Transverse colon (tissue), 4 donors: ENCODE results near the gene CP. TPM values are rescaled to one million over a fixed set of nuclear protein-coding genes. Genes with fewer than 3 reads are reported as not detected.

Experiments used
- DNase-seq: peaks from one replicate; pipeline ENCODE4 v3.0.0-alpha.2; 2019
- H3K27ac ChIP-seq, 4 donors: fragments of 200-600 bp; sonication (generic); 2 replicates each; pipeline ENCODE4 v1.5.1; 2016 to 2018; ENCODE audit warnings: inconsistent platforms in 4 of 4
- H3K27me3 ChIP-seq: fragments of 200-600 bp; sonication (generic); 2 replicates; pipeline ENCODE4 v1.5.1; 2017; ENCODE audit warnings: inconsistent platforms
- H3K36me3 ChIP-seq, 4 donors: fragments of 200-600 bp; sonication (generic); 2 replicates each; pipeline ENCODE4 v1.5.1; 2017 to 2019; ENCODE audit warnings: inconsistent platforms in 4 of 4
- H3K4me1 ChIP-seq, 4 donors: fragments of 200-600 bp; sonication (generic); 2 replicates each; pipeline ENCODE4 v1.5.1; 2017 to 2020; ENCODE audit warnings: inconsistent platforms in 4 of 4
- H3K4me3 ChIP-seq, 4 donors: fragments of 200-600 bp; sonication (generic); 1 replicate in 1 of 4; 2 replicates in 3 of 4; pipeline versions ENCODE4 v1.5.1 to v1.6.1; 2017 to 2019; ENCODE audit warnings: inconsistent platforms in 4 of 4
- H3K9me3 ChIP-seq, 2 donors: fragments of 200-600 bp; sonication (generic); 2 replicates each; pipeline ENCODE4 v1.5.1; 2017 to 2019; ENCODE audit warnings: inconsistent platforms in 2 of 2
- EP300 ChIP-seq: sonication (generic); formaldehyde crosslinking; IDR thresholded peaks from one replicate; pipeline ENCODE4 v1.6.1; 2017; ENCODE audit warnings: antibody characterized with exemption, low read depth
- POLR2A ChIP-seq: fragments of 450-650 bp; IDR thresholded peaks from one replicate; pipeline ENCODE4 v1.6.1; 2016; ENCODE audit warnings: antibody characterized with exemption, mild to moderate bottlenecking, moderate library complexity
- POLR2AphosphoS5 ChIP-seq, 3 donors: sonication (generic); formaldehyde crosslinking; IDR thresholded peaks; one replicate each; pipeline ENCODE4 v1.6.1; 2016; ENCODE audit warnings: antibody characterized with exemption in 3 of 3
- WGBS, 2 donors: methylation state at CpG; one replicate each; pipeline ENCODE4 v1.1.5; 2018; ENCODE audit warnings: low coverage in 1 of 2; 5-methylcytosine and 5-hydroxymethylcytosine counted together
- in situ Hi-C, 4 donors: fragments of 200-750 bp; cut with MboI; loops; one replicate each; pipeline versions ENCODE4 v1.15.0 to v1.15.1; 2017; ENCODE audit warnings: low sequenced_read_pairs in 3 of 4, low pct_ligation_motif_present in 1 of 4, low pct_unique_long_range_greater_than_20kb in 1 of 4
- intact Hi-C: fragments of 100-400 bp; cut with DNase I; formaldehyde crosslinking; loops from one replicate; pipeline ENCODE4 v1.15.1; 2023; ENCODE audit warnings: low total_unique reads
- total RNA-seq, 4 donors: library from RNA; depleted of rRNA; stranded (reverse); fragments of >200 nt; gene quantifications; one replicate each; pipeline ENCODE4 v1.1.0, GENCODE V29; 2016
- TF ChIP-seq, protein P1 (sequence below), 5 experiments: fragments of 200-600 bp in 3 of 5; fragments of 450-650 bp in 2 of 5; sonication (generic) in 3 of 5; IDR thresholded peaks; 1 replicate in 2 of 5; 2 replicates in 3 of 5; pipeline ENCODE4 v1.5.1; 2016 to 2017; ENCODE audit warnings: antibody characterized with exemption in 5 of 5, inconsistent platforms in 3 of 5, mild to moderate bottlenecking in 2 of 5, moderate library complexity in 1 of 5

The CP gene
- total RNA-seq, 4 donors from 2014 or later, result 0.80 to 19.5 (median 7.0) TPM; not detected in 1

DNA sequence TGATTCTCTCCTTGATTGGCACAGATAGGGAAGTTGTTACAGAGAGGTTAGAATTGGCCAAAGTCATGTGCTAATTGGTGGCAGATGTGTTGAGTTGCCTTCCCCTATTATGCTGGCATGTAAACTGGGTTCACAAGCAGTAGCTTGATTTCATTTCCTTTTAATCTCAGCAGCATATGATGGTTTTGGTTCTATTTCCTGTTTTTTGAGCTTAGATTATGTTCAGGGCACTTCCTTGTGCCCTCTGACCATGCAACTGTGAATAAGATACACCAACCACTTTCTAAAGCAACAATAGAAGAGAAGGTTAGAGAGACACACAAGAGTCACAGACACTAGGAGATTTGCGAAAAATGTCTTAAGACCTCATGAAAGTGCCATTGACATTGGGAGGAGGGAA, 75.7 kb downstream of the CP start:
- intact Hi-C loops, result no loop called here
- peaks cover 0 to 12% (median 3%) of the 10 kb centered on the region in 4 donors for H3K36me3 ChIP-seq
- H3K4me1 ChIP-seq, result peaks cover 0 to 11% (median 0%) of the 10 kb centered on the region in 4 donors
- DNase-seq, result no peak
- H3K27me3 ChIP-seq, result no peaks in the 10 kb centered on the region
- in situ Hi-C loops, result no loop called here
- TF ChIP-seq EP300, result no peak
- no peak overlapping the region for H3K4me3 ChIP-seq
- peak overlapping the region in 3 of 4 donors; percentile 12 to 30 (median 23) for H3K27ac ChIP-seq
- no peaks in the 10 kb centered on the region for H3K9me3 ChIP-seq
- WGBS, 2 donors, result 96 to 100% methylated on average over 1 of the region's 1 CpG

GRCh38 chr3:149145356-149145755, 76.3 kb downstream of the CP start:
- Histone ChIP-seq H3K4me1 (peaks cover 0 to 11% (median 0%) of the 10 kb centered on the region in 4 donors), H3K36me3 (peaks cover 0 to 12% (median 3%) of the 10 kb centered on the region in 4 donors), H3K27ac (peak overlapping the region in 3 of 4 donors; percentile 12 to 23 (median 23)), H3K9me3 (no peaks in the 10 kb centered on the region), H3K27me3 (no peaks in the 10 kb centered on the region), H3K4me3 (no peak overlapping the region)
- in situ Hi-C loops, result no loop called here
- TF ChIP-seq, protein P1, sequence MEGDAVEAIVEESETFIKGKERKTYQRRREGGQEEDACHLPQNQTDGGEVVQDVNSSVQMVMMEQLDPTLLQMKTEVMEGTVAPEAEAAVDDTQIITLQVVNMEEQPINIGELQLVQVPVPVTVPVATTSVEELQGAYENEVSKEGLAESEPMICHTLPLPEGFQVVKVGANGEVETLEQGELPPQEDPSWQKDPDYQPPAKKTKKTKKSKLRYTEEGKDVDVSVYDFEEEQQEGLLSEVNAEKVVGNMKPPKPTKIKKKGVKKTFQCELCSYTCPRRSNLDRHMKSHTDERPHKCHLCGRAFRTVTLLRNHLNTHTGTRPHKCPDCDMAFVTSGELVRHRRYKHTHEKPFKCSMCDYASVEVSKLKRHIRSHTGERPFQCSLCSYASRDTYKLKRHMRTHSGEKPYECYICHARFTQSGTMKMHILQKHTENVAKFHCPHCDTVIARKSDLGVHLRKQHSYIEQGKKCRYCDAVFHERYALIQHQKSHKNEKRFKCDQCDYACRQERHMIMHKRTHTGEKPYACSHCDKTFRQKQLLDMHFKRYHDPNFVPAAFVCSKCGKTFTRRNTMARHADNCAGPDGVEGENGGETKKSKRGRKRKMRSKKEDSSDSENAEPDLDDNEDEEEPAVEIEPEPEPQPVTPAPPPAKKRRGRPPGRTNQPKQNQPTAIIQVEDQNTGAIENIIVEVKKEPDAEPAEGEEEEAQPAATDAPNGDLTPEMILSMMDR (IDR thresholded peaks at IDR 0.05), result no peak
- TF ChIP-seq POLR2AphosphoS5 (IDR thresholded peaks at IDR 0.05), result no peak
- no peak for TF ChIP-seq POLR2A
- TF ChIP-seq EP300, result no peak
- 69 to 94% methylated on average over 2 of the region's 2 CpGs for WGBS, 2 donors
- no peak for DNase-seq
- intact Hi-C loops, result no loop called here

DNA sequence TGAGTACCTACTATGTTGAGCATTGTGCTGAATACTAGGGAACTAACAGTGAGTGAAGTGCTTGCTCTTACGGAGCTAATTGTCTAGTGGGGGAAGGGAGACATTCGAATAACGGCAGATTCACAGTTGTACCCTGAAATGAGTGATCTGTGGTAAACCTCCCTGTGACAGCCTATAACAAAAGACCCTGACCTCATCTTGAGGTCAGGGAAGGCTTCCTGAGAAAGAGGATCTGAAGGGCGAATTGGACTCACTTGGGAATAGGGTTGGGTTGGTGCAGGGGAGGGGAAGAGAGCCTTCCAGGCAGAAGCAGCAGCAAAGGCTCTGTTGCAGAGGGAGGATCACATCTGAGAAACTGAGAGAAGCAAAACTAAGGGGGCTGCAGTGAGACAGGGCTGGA, 78.9 kb downstream of the CP start:
- no peak overlapping the region for H3K4me3 ChIP-seq
- WGBS, 2 donors, result 77 to 80% methylated on average over 4 of the region's 4 CpGs
- no peaks in the 10 kb centered on the region for H3K9me3 ChIP-seq
- H3K36me3 ChIP-seq, result peaks cover 0 to 12% (median 3%) of the 10 kb centered on the region in 4 donors
- peaks cover 0 to 11% (median 0%) of the 10 kb centered on the region in 4 donors for H3K4me1 ChIP-seq
- H3K27me3 ChIP-seq, result no peaks in the 10 kb centered on the region
- TF ChIP-seq, protein P1 (IDR thresholded peaks at IDR 0.05), result no peak
- no peak for TF ChIP-seq POLR2AphosphoS5 (IDR thresholded peaks at IDR 0.05)
- no peak for TF ChIP-seq POLR2A
- no peak for TF ChIP-seq EP300
- DNase-seq, result no peak
- intact Hi-C loops (no loop called here), in situ Hi-C loops (no loop called here)
- H3K27ac ChIP-seq, result no peak overlapping the region

- Histone ChIP-seq H3K27ac (no peak overlapping the region), H3K4me1 (peaks cover 5 to 36% (median 12%) of the 10 kb centered on the region in 4 donors)
- WGBS, 2 donors, result 43 to 61% methylated on average over 2 to 3 of the region's 3 CpGs
These were observed 87.1 kb downstream of the CP start for GRCh38 chr3:149134575-149134974.

More at GRCh38 chr3:149134575-149134974, 87.1 kb downstream of the CP start:
- no peak for DNase-seq
- intact Hi-C loops (no loop called here), in situ Hi-C loops (no loop called here)
- H3K9me3 ChIP-seq, result no peaks in the 10 kb centered on the region
- H3K36me3 ChIP-seq, result no peaks in the 10 kb centered on the region
- no peaks in the 10 kb centered on the region for H3K27me3 ChIP-seq
- TF ChIP-seq EP300, result no peak
- TF ChIP-seq, protein P1 (IDR thresholded peaks at IDR 0.05), result no peak
- no peak for TF ChIP-seq POLR2A
- no peak for TF ChIP-seq POLR2AphosphoS5 (IDR thresholded peaks at IDR 0.05)
- no peak overlapping the region for H3K4me3 ChIP-seq
